AG04449 (cell line): ENCODE measurements around the gene SH2D4B.
A peak's percentile ranks its signal among the peaks of the same experiment; 100 is the strongest.

Source experiments
- CTCF ChIA-PET: fragments of 350-600 bp; formaldehyde crosslinking; extraction: SDS; loops from one replicate; lab custom pipeline; 2021; ENCODE audit warnings: antibody characterized with exemption; lab: Yijun Ruan, JAX
- POLR2A ChIA-PET: fragments of 400-600, 350-600 bp; formaldehyde crosslinking; extraction: SDS; loops from one replicate; lab custom pipeline; 2020; ENCODE audit warnings: antibody characterized with exemption, inconsistent platforms; lab: Yijun Ruan, JAX
- DNase-seq: peaks from one replicate; pipeline ENCODE4 v3.0.0-alpha.2; 2010; ENCODE audit warnings: low read depth, low spot score
- H3K4me3 ChIP-seq: 2 replicates; pipeline ENCODE4 v1.5.1; 2011; ENCODE audit warnings: low read depth, mild to moderate bottlenecking, control low read depth, low read length
- TF ChIP-seq, protein P1 (sequence below): IDR thresholded peaks from one replicate; pipeline ENCODE4 v1.5.1; 2011; ENCODE audit warnings: mild to moderate bottlenecking, moderate library complexity, low read length, control low read depth, inconsistent platforms; ENCODE audit not compliant: insufficient read depth; ENCODE audit errors: missing control alignments

SH2D4B gene

DNA sequence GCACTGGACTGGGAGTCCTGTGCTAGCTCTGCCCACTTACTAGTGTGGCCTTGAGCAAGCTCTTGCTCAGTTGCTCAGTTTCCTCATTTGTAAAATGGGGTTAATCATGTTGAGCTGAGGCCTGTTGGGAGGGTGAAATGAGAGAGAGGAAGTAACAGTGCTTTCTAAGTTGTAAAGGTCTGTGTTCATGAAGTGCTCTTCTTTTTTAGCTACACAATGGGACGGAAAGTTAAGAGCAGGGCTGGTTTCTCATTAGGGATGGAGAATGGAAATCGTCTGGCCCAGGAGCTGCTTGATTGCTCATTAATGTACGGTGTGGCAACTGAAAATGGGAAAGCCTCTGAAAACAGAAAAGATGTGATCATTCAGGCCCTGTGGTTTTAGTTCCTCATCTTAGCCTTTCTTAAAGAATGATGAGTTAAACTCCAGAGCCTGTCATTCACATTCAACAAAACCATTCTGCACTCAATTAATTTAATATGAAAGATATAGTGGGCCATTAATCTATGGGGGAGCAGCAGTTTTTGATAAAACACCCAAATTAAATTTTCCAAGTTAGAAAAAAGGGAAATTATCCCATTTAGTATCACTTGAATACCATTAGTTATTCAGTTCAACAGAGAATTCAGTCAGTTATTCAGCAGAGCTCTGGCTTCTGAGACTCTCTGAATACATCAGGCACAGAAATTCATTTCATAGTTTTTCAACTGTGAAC is 60.5 kb downstream of the SH2D4B start:
- DNase-seq: no peak
- TF ChIP-seq, protein P1, sequence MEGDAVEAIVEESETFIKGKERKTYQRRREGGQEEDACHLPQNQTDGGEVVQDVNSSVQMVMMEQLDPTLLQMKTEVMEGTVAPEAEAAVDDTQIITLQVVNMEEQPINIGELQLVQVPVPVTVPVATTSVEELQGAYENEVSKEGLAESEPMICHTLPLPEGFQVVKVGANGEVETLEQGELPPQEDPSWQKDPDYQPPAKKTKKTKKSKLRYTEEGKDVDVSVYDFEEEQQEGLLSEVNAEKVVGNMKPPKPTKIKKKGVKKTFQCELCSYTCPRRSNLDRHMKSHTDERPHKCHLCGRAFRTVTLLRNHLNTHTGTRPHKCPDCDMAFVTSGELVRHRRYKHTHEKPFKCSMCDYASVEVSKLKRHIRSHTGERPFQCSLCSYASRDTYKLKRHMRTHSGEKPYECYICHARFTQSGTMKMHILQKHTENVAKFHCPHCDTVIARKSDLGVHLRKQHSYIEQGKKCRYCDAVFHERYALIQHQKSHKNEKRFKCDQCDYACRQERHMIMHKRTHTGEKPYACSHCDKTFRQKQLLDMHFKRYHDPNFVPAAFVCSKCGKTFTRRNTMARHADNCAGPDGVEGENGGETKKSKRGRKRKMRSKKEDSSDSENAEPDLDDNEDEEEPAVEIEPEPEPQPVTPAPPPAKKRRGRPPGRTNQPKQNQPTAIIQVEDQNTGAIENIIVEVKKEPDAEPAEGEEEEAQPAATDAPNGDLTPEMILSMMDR: no peak
- H3K4me3 ChIP-seq: no peak overlapping the region
- POLR2A ChIA-PET: no interaction called here
- CTCF ChIA-PET: interaction anchor here (0.9 to 3.1 kb wide), 9 partner anchors 10 to 154 kb away, joined by 3 to 17 read pairs (median 3); no protein-coding TSS in a partner anchor

DNA sequence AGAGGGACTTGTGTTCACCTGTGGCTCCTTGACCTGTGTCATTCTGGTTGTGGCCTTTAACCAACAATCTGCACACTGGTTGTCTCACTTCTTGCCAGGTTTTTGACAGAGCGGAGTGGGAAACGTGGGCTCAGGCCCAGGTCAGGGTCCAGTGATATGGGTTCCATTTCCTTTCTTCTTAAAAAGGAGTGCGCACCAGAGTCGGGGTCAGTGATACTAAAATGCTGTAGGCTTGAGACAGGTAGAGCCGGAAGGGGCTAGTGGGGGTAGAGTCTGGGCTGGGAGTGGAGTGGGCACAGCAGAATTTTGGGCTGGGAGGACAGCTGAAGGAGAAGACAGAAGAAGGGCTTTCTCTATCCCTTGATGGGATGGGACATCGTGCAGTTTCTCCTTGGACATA is 61.2 kb downstream of the SH2D4B start:
- no peak overlapping the region for H3K4me3 ChIP-seq
- CTCF ChIA-PET: interaction anchor here (1.0 to 3.1 kb wide), 7 partner anchors 9 to 154 kb away, joined by 3 to 17 read pairs (median 4); no protein-coding TSS in a partner anchor
- no peak for DNase-seq
- POLR2A ChIA-PET: no interaction called here
- TF ChIP-seq, protein P1: no peak

DNA sequence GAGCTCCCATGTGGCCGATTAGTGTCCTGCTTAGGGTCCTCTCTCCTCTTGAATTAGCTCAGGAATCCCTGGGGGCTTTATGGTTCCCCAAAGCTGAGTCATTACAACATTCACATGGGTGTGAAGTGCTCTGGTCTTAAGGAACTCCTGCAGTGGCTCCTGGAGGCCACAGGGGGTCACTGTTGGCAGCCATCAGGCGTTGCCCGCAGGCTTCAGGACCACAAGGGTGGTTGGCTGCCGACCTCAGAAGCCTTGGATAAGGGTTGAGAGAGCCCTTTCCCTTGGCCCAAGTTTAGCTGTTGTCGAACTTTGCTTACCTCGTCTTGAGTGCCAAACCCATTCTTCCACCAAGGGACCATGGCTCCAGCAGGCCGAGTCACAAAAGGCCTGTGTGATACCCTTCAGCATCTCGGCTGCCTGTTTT is 61.7 kb downstream of the SH2D4B start:
- DNase-seq: no peak
- no peak overlapping the region for H3K4me3 ChIP-seq
- ChIA-PET POLR2A (no interaction called here), CTCF (interaction anchor here (1.0 to 3.1 kb wide), 8 partner anchors 9 to 155 kb away, joined by 3 to 17 read pairs (median 4); no protein-coding TSS in a partner anchor)
- TF ChIP-seq, protein P1: peak; percentile 65

DNA sequence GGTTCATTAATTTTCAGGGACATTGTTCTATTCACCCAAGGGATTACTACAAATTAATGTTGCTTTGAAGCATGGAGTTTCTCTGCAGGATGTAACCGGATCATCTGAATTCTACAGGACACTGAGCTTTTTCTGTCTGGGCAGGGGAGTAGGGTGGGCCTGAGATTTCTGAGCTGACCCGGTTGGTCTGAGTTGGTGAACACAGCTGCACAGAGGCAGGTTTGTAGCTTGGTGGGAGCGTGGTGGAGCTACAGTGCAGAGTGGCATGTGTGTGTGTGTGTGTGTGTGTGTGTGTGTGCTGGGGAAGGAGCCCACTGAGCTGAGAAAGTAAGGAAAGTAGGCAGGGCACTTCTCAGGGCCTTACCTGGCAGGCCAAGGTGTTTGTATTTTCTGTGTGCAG is 62.6 kb downstream of the SH2D4B start:
- H3K4me3 ChIP-seq: no peak overlapping the region
- TF ChIP-seq, protein P1: no peak
- CTCF ChIA-PET: interaction anchor here (1.3 to 1.6 kb wide), 3 partner anchors 13 to 149 kb away, joined by 3 to 5 read pairs (median 4); no protein-coding TSS in a partner anchor
- POLR2A ChIA-PET: no interaction called here
- DNase-seq: no peak

DNA sequence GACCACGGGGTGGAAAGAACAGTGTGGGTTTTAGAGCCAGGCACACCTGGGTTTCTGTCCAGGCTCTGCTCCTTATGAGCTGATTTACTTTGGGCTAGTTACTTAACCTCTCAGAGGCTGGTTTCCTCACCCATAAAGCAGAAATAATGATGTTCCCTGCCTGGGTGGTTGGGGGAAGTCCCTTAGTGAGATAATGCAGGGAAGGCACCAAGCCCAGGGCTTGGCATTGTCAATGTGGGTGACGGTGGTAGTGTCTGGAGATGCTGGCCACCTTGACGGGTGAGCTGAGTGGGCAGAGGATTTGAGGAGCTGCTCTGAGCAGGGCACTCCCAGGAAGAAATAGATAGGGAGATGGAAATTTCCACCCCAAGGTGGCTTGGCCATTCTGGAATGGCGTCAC is 65.2 kb downstream of the SH2D4B start:
- TF ChIP-seq, protein P1: no peak
- ChIA-PET CTCF (interaction anchor here (1.3 kb wide), 1 partner anchor 60 kb away, joined by 4 read pairs; no protein-coding TSS in a partner anchor), POLR2A (no interaction called here)
- no peak overlapping the region for H3K4me3 ChIP-seq
- DNase-seq: no peak

DNA sequence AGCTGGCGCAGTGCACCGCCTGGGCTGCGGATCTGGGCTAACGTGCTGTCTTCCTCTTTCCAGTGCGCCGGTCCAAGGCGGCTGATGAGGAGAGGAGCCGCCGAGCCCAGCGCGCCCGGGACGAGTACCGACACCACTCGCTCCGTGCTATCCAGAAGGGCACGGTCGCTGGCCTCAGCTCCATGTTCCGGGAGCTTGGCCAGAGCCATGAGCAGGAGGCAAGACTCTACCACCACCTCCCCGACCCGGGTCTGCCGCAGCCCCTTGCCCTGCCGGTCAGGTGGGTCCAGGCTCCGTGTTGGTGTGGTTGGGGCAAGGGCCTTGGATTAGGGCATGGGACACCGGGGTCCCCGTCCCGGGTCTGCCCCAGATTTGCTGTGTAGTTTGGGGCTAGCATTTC is 65.8 kb downstream of the SH2D4B start:
- ChIA-PET CTCF (interaction anchor here (1.3 kb wide), 1 partner anchor 59 kb away, joined by 4 read pairs; no protein-coding TSS in a partner anchor), POLR2A (no interaction called here)
- TF ChIP-seq, protein P1: no peak
- no peak for DNase-seq
- no peak overlapping the region for H3K4me3 ChIP-seq
